HepG2 (cell line): Measurements from ENCODE around the gene LRIF1. TPM values are rescaled to one million over a fixed set of nuclear protein-coding genes. Genes with fewer than 3 reads are reported as not detected.
A peak's percentile ranks its signal among the peaks of the same experiment; 100 is the strongest.

Experiments
- ELF3 ChIP-seq: IDR thresholded peaks from 2 replicates; pipeline ENCODE4 v1.6.1; 2016; ENCODE audit warnings: missing genetic modification reagents, missing compliant biosample characterization
- KLF16 ChIP-seq, 2 experiments: sonication (generic) in 1 of 2; formaldehyde crosslinking in 1 of 2; IDR thresholded peaks; 2 replicates each; pipeline versions ENCODE4 v1.6.1 to v1.8.0; 2016 to 2023; ENCODE audit warnings: missing genetic modification reagents in 2 of 2, missing compliant biosample characterization in 1 of 2
- MEIS2 ChIP-seq: sonication (generic); formaldehyde crosslinking; IDR thresholded peaks from 2 replicates; pipeline ENCODE4 v1.9.0; 2021; ENCODE audit warnings: mild to moderate bottlenecking, missing genetic modification reagents
- NFE2L1 ChIP-seq: sonication (generic); formaldehyde crosslinking; IDR thresholded peaks from 2 replicates; pipeline ENCODE4 v1.4.0; 2020; ENCODE audit warnings: missing genetic modification reagents, mild to moderate bottlenecking, borderline replicate concordance
- POLR2AphosphoS2 ChIP-seq: IDR thresholded peaks from 2 replicates; pipeline ENCODE4 v1.6.1; 2011; ENCODE audit warnings: low read depth, low read length, improper control_type of control experiment
- RAD51 ChIP-seq: fragments of 450-650 bp; IDR thresholded peaks from 2 replicates; pipeline ENCODE4 v1.6.1; 2016; ENCODE audit warnings: borderline replicate concordance
- SAFB2 ChIP-seq: sonication (generic); formaldehyde crosslinking; IDR thresholded peaks from 2 replicates; pipeline ENCODE4 v1.5.1; 2020; ENCODE audit warnings: missing genetic modification reagents, low read depth, mild to moderate bottlenecking, borderline replicate concordance
- SNAI1 ChIP-seq: sonication (generic); formaldehyde crosslinking; IDR thresholded peaks from 2 replicates; pipeline ENCODE4 v1.5.0; 2020; ENCODE audit warnings: mild to moderate bottlenecking, missing genetic modification reagents, borderline replicate concordance
- ZFP37 ChIP-seq: sonication (generic); formaldehyde crosslinking; IDR thresholded peaks from 2 replicates; pipeline ENCODE4 v1.4.0; 2020; ENCODE audit warnings: missing genetic modification reagents, borderline replicate concordance
- ZNF160 ChIP-seq: sonication (generic); formaldehyde crosslinking; IDR thresholded peaks from 2 replicates; pipeline ENCODE4 v1.8.0; 2022; ENCODE audit warnings: mild to moderate bottlenecking, inconsistent platforms, missing genetic modification reagents
- ZNF337 ChIP-seq: sonication (generic); formaldehyde crosslinking; IDR thresholded peaks from 2 replicates; pipeline ENCODE4 v1.5.1; 2020; ENCODE audit warnings: missing genetic modification reagents, low read depth, mild to moderate bottlenecking, borderline replicate concordance
- ZNF383 ChIP-seq: sonication (generic); formaldehyde crosslinking; IDR thresholded peaks from 2 replicates; pipeline ENCODE4 v1.4.0; 2020; ENCODE audit warnings: missing genetic modification reagents, mild to moderate bottlenecking, borderline replicate concordance
- ZNF644 ChIP-seq: IDR thresholded peaks from 2 replicates; pipeline ENCODE4 v1.6.1; 2016; ENCODE audit warnings: low read depth
- polyA plus RNA-seq, 8 experiments: library from polyadenylated mRNA; depleted of rRNA in 3 of 8; stranded (reverse) in 7 of 8; unstranded in 1 of 8; fragments of >200 nt; fragmentation: Illumina TruSeq in 4 of 8; extraction: Trizol in 4 of 8; gene quantifications; 2 replicates each; pipeline versions ENCODE4 v1.2.1 to v1.2.3, GENCODE V29; 2011 to 2016; ENCODE audit warnings: low read depth in 4 of 8, missing spikeins in 1 of 8, mixed read lengths in 1 of 8; ENCODE audit not compliant: insufficient read depth in 1 of 8
- total RNA-seq, 5 experiments: library from RNA; depleted of rRNA; stranded (reverse); fragments of >200 nt; fragmentation: Illumina TruSeq; extraction: Trizol; gene quantifications; 2 replicates each; pipeline ENCODE4 v1.2.3, GENCODE V29; 2016; ENCODE audit warnings: low read depth in 1 of 5
- TF ChIP-seq, protein P1 (sequence below): sonication (generic); formaldehyde crosslinking; IDR thresholded peaks from 2 replicates; pipeline ENCODE4 v1.4.0; 2020; ENCODE audit warnings: low read depth, mild to moderate bottlenecking, missing genetic modification reagents
- TF ChIP-seq, protein P2 (sequence below): sonication (generic); formaldehyde crosslinking; IDR thresholded peaks from 2 replicates; pipeline ENCODE4 v1.4.0; 2020; ENCODE audit warnings: missing genetic modification reagents, borderline replicate concordance
- TF ChIP-seq, protein P3 (sequence below): sonication (generic); formaldehyde crosslinking; IDR thresholded peaks from 2 replicates; pipeline ENCODE4 v1.8.0; 2022; ENCODE audit warnings: mild to moderate bottlenecking, missing genetic modification reagents; ENCODE audit not compliant: insufficient replicate concordance
- TF ChIP-seq, protein P4 (sequence below): sonication (generic); formaldehyde crosslinking; IDR thresholded peaks from 2 replicates; pipeline ENCODE4 v1.4.0; 2020; ENCODE audit warnings: missing genetic modification reagents

Gene LRIF1
- total and polyA plus RNA-seq, 2 of the 13 experiments (the other 11 are each of a cell fraction or from before 2014, with no cell fraction given) = 18.4 to 42.4 TPM

DNA sequence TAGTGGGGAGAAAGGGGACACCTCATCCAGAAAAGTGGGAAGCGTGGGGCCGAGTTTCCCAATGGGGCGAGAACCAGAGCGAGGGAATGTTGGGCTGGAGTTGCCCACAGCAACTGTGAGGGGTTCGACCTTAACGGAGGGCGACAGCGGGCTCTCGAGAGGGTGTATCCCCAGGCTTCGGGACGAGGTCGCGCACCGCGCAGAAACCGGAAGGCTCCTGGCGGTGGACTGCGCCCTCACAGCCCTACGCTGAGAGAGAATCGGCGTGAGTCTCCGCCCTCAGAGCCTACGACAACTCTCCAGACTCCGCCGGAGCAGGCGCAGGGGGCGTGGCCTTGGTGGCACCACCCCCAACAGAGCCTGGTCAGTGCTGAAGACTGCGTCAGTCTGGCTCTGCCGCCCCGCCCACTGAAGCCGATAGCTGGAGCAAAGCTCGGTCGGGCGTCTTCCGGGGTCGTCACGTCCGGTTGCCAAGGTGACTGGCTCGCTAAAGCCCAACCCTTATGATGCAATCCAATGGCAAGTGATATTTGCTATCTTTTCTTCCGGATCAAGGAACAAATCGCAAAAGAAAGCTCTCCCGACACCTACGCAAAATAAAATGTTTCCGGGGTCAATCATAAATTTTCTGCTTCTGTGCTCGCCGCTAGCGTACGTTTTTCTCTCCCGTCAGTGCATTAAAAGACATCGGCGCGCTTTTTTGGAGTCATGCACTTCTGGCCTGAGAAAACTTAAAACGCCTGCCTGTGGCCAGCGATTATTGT, at the start of gene LRIF1 (continued):
- no peak for TF ChIP-seq NFE2L1
- TF ChIP-seq, protein P1, sequence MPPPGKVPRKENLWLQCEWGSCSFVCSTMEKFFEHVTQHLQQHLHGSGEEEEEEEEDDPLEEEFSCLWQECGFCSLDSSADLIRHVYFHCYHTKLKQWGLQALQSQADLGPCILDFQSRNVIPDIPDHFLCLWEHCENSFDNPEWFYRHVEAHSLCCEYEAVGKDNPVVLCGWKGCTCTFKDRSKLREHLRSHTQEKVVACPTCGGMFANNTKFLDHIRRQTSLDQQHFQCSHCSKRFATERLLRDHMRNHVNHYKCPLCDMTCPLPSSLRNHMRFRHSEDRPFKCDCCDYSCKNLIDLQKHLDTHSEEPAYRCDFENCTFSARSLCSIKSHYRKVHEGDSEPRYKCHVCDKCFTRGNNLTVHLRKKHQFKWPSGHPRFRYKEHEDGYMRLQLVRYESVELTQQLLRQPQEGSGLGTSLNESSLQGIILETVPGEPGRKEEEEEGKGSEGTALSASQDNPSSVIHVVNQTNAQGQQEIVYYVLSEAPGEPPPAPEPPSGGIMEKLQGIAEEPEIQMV (CRISPR knock-in tag) = no peak
- TF ChIP-seq ZNF383 (CRISPR knock-in tag) = no peak
- no peak; the same call in 1 of the 2 replicates for TF ChIP-seq MEIS2 (CRISPR knock-in tag)
- TF ChIP-seq SAFB2 (CRISPR knock-in tag) = no peak
- TF ChIP-seq ELF3 (CRISPR knock-in tag) = peak; percentile 62; the same call in 1 of the 2 replicates
- no peak for TF ChIP-seq ZNF337 (CRISPR knock-in tag)
- no peak for TF ChIP-seq ZNF160 (CRISPR knock-in tag)
- no peak for TF ChIP-seq ZNF644
- TF ChIP-seq SNAI1 (CRISPR knock-in tag) = peak; percentile 85; the same call in 1 of the 2 replicates
- TF ChIP-seq, protein P2, sequence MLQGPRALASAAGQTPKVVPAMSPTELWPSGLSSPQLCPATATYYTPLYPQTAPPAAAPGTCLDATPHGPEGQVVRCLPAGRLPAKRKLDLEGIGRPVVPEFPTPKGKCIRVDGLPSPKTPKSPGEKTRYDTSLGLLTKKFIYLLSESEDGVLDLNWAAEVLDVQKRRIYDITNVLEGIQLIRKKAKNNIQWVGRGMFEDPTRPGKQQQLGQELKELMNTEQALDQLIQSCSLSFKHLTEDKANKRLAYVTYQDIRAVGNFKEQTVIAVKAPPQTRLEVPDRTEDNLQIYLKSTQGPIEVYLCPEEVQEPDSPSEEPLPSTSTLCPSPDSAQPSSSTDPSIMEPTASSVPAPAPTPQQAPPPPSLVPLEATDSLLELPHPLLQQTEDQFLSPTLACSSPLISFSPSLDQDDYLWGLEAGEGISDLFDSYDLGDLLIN (CRISPR knock-in tag) = no peak
- peak in 1 of 2 experiments; percentile 70; a peak in 2 of 4 replicates for TF ChIP-seq KLF16 (CRISPR knock-in tag; IDR thresholded peaks at IDR 0.05)
- TF ChIP-seq, protein P3, sequence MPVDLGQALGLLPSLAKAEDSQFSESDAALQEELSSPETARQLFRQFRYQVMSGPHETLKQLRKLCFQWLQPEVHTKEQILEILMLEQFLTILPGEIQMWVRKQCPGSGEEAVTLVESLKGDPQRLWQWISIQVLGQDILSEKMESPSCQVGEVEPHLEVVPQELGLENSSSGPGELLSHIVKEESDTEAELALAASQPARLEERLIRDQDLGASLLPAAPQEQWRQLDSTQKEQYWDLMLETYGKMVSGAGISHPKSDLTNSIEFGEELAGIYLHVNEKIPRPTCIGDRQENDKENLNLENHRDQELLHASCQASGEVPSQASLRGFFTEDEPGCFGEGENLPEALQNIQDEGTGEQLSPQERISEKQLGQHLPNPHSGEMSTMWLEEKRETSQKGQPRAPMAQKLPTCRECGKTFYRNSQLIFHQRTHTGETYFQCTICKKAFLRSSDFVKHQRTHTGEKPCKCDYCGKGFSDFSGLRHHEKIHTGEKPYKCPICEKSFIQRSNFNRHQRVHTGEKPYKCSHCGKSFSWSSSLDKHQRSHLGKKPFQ (CRISPR knock-in tag) = no peak
- TF ChIP-seq ZFP37 (CRISPR knock-in tag) = peak; percentile 48; the same call in 1 of the 2 replicates
- TF ChIP-seq RAD51 = no peak
- TF ChIP-seq, protein P4, sequence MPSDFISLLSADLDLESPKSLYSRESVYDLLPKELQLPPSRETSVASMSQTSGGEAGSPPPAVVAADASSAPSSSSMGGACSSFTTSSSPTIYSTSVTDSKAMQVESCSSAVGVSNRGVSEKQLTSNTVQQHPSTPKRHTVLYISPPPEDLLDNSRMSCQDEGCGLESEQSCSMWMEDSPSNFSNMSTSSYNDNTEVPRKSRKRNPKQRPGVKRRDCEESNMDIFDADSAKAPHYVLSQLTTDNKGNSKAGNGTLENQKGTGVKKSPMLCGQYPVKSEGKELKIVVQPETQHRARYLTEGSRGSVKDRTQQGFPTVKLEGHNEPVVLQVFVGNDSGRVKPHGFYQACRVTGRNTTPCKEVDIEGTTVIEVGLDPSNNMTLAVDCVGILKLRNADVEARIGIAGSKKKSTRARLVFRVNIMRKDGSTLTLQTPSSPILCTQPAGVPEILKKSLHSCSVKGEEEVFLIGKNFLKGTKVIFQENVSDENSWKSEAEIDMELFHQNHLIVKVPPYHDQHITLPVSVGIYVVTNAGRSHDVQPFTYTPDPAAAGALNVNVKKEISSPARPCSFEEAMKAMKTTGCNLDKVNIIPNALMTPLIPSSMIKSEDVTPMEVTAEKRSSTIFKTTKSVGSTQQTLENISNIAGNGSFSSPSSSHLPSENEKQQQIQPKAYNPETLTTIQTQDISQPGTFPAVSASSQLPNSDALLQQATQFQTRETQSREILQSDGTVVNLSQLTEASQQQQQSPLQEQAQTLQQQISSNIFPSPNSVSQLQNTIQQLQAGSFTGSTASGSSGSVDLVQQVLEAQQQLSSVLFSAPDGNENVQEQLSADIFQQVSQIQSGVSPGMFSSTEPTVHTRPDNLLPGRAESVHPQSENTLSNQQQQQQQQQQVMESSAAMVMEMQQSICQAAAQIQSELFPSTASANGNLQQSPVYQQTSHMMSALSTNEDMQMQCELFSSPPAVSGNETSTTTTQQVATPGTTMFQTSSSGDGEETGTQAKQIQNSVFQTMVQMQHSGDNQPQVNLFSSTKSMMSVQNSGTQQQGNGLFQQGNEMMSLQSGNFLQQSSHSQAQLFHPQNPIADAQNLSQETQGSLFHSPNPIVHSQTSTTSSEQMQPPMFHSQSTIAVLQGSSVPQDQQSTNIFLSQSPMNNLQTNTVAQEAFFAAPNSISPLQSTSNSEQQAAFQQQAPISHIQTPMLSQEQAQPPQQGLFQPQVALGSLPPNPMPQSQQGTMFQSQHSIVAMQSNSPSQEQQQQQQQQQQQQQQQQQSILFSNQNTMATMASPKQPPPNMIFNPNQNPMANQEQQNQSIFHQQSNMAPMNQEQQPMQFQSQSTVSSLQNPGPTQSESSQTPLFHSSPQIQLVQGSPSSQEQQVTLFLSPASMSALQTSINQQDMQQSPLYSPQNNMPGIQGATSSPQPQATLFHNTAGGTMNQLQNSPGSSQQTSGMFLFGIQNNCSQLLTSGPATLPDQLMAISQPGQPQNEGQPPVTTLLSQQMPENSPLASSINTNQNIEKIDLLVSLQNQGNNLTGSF (CRISPR knock-in tag) = peak; percentile 16; the same call in 1 of the 2 replicates
- TF ChIP-seq POLR2AphosphoS2 = no peak
